HUES64 (cell line): ENCODE measurements around the gene ZC3H13.

ENCODE experiments used
- H3K27ac ChIP-seq: 2 replicates; pipeline ENCODE4 v1.7.0; 2013; ENCODE audit warnings: low read depth, low read length, inconsistent platforms
- H3K27me3 ChIP-seq: 2 replicates; pipeline ENCODE4 v1.6.1; 2013; ENCODE audit warnings: mild to moderate bottlenecking, low read length; ENCODE audit not compliant: insufficient read depth
- H3K36me3 ChIP-seq: 2 replicates; pipeline ENCODE4 v1.6.1; 2013; ENCODE audit warnings: mild to moderate bottlenecking, low read length; ENCODE audit not compliant: insufficient read depth
- H3K4me1 ChIP-seq: 2 replicates; pipeline ENCODE4 v1.6.1; 2013; ENCODE audit warnings: mild to moderate bottlenecking, low read length, moderate library complexity; ENCODE audit not compliant: insufficient read depth
- H3K4me3 ChIP-seq: 2 replicates; pipeline ENCODE4 v1.5.1; 2013; ENCODE audit warnings: mild to moderate bottlenecking, low read length, moderate library complexity
- H3K9ac ChIP-seq: 2 replicates; pipeline ENCODE4 v1.6.1; 2013; ENCODE audit warnings: mild to moderate bottlenecking, low read depth, low read length
- H3K9me3 ChIP-seq: 2 replicates; pipeline ENCODE4 v1.6.1; 2013; ENCODE audit warnings: low read depth, low read length; ENCODE audit not compliant: insufficient read depth
- WGBS: fragments of 150-250, 120-280 bp; methylation state at CpG from one replicate; pipeline ENCODE4 v1.1.7; 2013; ENCODE audit warnings: missing lambda C conversion rate; 5-methylcytosine and 5-hydroxymethylcytosine counted together

ZC3H13 gene

DNA sequence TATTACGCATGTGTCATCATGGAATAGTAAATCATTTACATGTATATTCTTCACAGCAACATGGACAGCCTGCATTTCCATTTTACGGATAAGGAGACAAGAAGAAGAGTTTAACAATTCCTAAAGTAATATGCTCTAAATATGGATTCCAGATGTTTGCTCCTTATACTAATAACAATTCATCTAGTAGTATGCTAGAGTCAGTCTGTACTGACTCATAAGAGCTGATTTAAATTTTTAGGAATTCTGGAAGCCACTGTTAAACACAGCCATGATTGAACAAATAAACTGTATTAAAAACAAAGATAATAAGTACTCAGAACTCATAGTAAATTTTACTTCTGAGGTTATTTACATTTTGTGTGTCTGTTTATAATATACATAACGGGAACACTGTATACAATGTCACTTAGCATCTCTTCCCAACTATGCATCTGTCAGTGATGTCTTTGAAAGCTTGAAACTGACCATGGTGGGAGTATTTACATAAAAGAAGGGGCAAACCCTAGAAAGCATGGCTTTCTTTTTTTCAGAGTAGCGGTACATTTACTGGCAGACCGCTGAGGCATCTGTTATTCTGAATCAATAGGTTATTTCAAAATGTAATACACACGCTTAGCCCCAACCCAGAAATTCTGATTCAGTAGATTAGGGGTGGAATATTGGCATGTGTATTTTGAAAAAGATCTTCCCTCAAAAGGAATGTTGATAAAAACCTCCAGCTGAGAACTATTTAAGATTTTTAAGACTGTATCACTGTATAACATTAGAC is 12.9 kb downstream of the ZC3H13 start:
- H3K9me3 ChIP-seq, result no peaks in the 10 kb centered on the region
- no peak overlapping the region for H3K4me3 ChIP-seq
- no peak overlapping the region for H3K27ac ChIP-seq
- H3K27me3 ChIP-seq, result no peaks in the 10 kb centered on the region
- WGBS, result 96% methylated on average over 4 of the region's 6 CpGs
- H3K36me3 ChIP-seq, result peaks cover 82% of the 10 kb centered on the region
- no peak overlapping the region for H3K9ac ChIP-seq
- H3K4me1 ChIP-seq, result no peaks in the 10 kb centered on the region

DNA sequence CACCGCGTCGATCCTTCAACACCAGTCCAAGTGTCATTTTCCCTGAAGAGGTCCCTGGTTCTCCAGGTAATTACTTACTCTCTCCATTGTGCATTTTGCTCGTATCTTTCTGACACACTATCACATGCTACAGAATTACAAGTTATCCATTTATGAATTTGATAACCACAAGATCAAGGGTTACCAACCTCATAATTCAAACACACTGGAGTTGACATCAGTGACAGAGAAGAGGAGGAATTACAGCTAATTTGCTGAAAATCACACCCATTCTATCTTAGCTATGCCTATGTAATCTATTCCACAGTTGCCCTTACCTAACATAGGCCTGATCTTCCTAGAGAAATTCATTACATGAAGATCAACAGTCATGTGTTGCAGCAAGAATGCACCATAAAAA is 14.2 kb downstream of the ZC3H13 start:
- H3K9ac ChIP-seq, result no peak overlapping the region
- H3K9me3 ChIP-seq, result no peaks in the 10 kb centered on the region
- 94% methylated on average over 4 of the region's 4 CpGs for WGBS
- peaks cover 74% of the 10 kb centered on the region for H3K36me3 ChIP-seq
- no peaks in the 10 kb centered on the region for H3K27me3 ChIP-seq
- H3K27ac ChIP-seq, result no peak overlapping the region
- no peak overlapping the region for H3K4me3 ChIP-seq
- H3K4me1 ChIP-seq, result no peaks in the 10 kb centered on the region

DNA sequence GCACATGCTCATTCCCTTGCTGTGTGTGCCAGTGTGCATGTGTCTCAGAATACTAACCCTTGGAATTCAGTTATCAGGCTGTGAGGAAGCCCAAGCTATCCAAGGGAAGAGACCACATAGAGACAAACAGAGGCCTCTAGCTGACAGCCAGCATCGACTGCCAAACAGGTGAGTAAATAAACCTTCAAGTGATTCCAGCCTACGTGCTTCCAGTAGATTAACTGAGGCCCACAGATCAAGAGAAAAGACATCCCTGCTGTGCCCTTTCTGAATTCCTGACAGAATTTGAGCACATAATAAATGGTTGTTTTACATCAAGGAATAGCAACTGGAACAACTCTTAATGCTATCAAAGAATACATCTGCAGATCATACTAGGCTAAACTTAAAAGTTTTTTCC is 17.5 kb downstream of the ZC3H13 start:
- Histone ChIP-seq H3K4me3 (no peak overlapping the region), H3K27ac (no peak overlapping the region), H3K27me3 (no peaks in the 10 kb centered on the region), H3K36me3 (peaks cover 63% of the 10 kb centered on the region), H3K4me1 (no peaks in the 10 kb centered on the region), H3K9me3 (peaks cover 2% of the 10 kb centered on the region; the same call in 1 of the 2 replicates), H3K9ac (no peak overlapping the region)
- WGBS, result 88% methylated on average over 2 of the region's 2 CpGs

DNA sequence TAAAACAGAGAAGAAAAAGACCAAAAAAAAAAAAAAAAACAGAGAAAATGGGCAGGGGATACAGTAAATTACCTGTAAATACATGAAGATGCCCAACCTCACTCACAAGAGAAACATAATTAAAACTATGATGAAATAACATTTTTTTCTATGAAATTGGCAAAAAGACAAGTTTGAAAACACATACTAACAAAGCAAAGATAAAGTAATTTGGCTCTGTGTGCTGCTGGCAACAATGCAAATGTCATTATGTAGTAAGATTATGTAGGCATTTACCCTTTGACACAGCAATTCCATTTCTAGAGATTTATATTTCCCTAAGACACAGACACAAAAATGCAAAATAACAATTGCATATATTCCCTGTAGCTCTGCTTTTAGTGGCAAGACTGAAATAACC is 20.2 kb downstream of the ZC3H13 start:
- H3K27me3 ChIP-seq, result no peaks in the 10 kb centered on the region
- no peak overlapping the region for H3K4me3 ChIP-seq
- peaks cover 42% of the 10 kb centered on the region for H3K36me3 ChIP-seq
- H3K4me1 ChIP-seq, result no peaks in the 10 kb centered on the region
- no peak overlapping the region for H3K27ac ChIP-seq
- H3K9me3 ChIP-seq, result peaks cover 5% of the 10 kb centered on the region; the same call in 1 of the 2 replicates
- no peak overlapping the region for H3K9ac ChIP-seq

DNA sequence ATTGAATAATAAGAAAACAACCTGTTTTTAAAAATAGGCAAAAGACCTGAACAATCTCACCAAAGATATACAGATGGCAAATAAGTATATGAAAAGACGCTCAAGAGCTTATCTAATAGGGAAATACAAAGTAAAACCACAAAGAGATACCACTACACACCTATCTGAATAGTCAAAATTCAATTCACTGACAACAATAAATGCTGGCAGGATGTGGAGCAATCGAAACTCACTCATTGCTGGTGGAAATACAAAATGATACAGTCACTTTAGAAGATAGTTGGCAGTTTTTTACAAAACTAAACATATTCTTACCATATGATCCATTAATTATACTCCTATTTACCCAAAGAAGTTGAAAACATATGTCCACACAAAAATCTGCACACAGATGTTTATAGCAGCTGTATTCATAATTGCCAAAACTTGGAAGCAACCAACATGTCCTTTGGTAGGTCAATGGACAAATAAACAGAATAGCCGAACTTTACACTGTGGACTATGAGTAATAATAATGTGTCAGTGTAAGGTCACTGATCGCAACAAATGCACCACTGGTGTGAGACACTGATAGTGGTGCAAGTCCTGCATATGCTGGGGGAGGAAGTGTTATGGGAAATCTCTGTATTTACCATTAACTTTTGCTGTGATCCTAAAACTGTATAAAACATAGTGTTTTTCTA is 20.8 kb downstream of the ZC3H13 start:
- 95% methylated on average over 4 of the region's 4 CpGs for WGBS
- Histone ChIP-seq H3K4me1 (no peaks in the 10 kb centered on the region), H3K9ac (no peak overlapping the region), H3K27ac (no peak overlapping the region), H3K9me3 (peaks cover 5% of the 10 kb centered on the region; the same call in 1 of the 2 replicates), H3K36me3 (peaks cover 38% of the 10 kb centered on the region), H3K27me3 (no peaks in the 10 kb centered on the region), H3K4me3 (no peak overlapping the region)

DNA sequence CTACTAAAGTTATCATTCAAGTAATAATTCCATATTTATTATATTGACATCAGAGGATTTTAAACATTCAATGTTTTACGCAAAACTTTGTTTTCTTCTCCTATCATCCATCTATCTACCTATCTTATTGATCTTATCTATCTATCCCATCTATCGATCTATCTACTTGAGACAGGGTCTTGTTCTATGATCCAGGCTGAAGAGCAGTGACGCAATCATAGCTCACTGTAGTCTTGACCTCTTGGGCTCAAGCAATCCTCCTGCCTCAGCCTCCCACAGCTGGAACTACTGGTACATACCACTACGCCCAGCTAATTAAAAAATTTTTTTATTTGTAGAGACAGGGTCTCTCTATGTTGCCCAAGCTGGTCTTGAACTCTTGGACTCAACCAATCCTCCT is 27.4 kb downstream of the ZC3H13 start:
- peaks cover 26% of the 10 kb centered on the region for H3K36me3 ChIP-seq
- H3K4me1 ChIP-seq, result no peaks in the 10 kb centered on the region
- H3K9ac ChIP-seq, result no peak overlapping the region
- no peak overlapping the region for H3K27ac ChIP-seq
- H3K9me3 ChIP-seq, result peaks cover 4% of the 10 kb centered on the region; the same call in 1 of the 2 replicates
- WGBS, result 94% methylated on average over 4 of the region's 4 CpGs
- no peak overlapping the region for H3K4me3 ChIP-seq
- no peaks in the 10 kb centered on the region for H3K27me3 ChIP-seq

DNA sequence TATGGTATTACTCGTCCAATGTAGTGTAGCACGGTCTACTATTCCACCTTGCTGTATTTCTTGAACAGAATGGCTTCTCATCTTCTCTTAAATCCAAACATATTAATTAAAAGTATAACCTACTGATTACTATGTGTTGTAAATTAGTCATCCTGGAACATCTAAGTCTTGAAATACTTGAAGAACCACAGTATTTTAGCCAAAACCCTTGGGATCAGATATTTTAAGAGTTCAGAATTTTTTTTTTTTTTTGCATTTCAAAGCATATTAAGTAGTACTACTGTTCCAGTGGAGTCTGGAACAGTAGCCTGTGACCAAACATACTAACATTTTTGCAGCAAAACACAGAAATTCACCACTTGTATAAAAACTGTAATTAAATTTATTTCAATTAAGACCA is 30.1 kb downstream of the ZC3H13 start:
- Histone ChIP-seq H3K27ac (no peak overlapping the region), H3K4me1 (no peaks in the 10 kb centered on the region), H3K4me3 (no peak overlapping the region), H3K36me3 (peaks cover 47% of the 10 kb centered on the region), H3K9me3 (no peaks in the 10 kb centered on the region), H3K9ac (no peak overlapping the region), H3K27me3 (no peaks in the 10 kb centered on the region)
- no CpG with 5 or more reads among the region's 2 CpGs for WGBS

DNA sequence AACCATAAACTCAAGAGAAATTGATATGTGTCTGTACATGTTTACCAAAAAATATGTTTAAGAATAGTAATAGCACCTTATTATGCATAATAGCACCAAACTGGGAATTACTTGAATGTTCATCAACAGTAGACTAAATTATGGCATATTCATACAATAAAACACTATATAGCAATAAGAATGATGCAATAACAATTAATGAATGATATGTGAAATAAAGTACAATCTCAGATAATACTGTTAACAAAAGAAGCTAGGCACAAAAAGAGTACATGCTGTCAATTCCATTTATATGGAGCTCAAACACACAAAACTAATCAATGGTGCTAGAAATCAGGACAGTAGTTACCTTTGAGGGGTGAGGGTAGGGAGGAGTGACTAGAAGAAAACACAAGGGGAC is 36.3 kb downstream of the ZC3H13 start:
- H3K4me1 ChIP-seq, result no peaks in the 10 kb centered on the region
- peaks cover 86% of the 10 kb centered on the region for H3K36me3 ChIP-seq
- no peak overlapping the region for H3K4me3 ChIP-seq
- H3K27me3 ChIP-seq, result no peaks in the 10 kb centered on the region
- no peak overlapping the region for H3K9ac ChIP-seq
- H3K9me3 ChIP-seq, result no peaks in the 10 kb centered on the region
- H3K27ac ChIP-seq, result no peak overlapping the region

DNA sequence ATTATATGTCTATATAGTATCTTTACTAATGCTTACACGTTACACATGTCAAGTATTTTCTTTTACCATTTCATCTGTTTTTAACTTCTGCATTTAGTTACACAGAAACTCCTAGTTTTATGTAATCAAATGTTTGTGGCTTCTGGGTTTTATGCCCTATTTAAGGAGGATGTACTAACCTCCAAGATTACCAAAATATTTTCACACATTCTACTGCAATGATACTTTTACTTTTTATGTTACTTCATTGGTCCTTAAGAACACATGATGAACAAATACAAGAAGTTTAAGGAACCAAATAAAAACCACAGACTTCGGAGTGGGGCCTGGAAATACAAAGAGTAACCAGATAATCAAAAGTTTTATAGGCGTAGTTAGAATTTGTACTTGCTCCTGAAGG is 37.2 kb downstream of the ZC3H13 start:
- no peak overlapping the region for H3K9ac ChIP-seq
- H3K27me3 ChIP-seq, result no peaks in the 10 kb centered on the region
- H3K36me3 ChIP-seq, result peaks cover 88% of the 10 kb centered on the region
- no peaks in the 10 kb centered on the region for H3K9me3 ChIP-seq
- H3K4me1 ChIP-seq, result no peaks in the 10 kb centered on the region
- no peak overlapping the region for H3K4me3 ChIP-seq
- WGBS, result 100% methylated on average over 2 of the region's 3 CpGs
- H3K27ac ChIP-seq, result no peak overlapping the region

DNA sequence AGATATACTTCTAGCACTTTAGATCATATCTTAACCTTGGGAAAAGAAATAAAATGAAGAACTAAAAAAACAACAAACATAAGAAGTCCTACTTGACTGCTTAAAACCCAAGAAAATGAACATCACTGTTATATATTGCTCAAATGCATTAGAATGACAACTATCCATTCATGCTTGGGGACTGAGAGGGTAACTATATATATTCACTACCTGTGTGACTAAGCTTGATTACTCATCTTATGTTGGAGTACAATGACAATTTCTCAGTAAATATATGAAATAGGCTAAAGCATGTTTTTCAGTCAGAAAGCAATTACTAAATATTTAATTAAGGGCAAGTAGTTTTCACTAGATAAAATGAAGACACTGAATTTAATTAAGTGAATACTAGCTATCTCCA is 40.1 kb downstream of the ZC3H13 start:
- Histone ChIP-seq H3K9ac (no peak overlapping the region), H3K27ac (no peak overlapping the region), H3K36me3 (peaks cover 88% of the 10 kb centered on the region), H3K9me3 (no peaks in the 10 kb centered on the region), H3K27me3 (no peaks in the 10 kb centered on the region), H3K4me3 (no peak overlapping the region), H3K4me1 (no peaks in the 10 kb centered on the region)

DNA sequence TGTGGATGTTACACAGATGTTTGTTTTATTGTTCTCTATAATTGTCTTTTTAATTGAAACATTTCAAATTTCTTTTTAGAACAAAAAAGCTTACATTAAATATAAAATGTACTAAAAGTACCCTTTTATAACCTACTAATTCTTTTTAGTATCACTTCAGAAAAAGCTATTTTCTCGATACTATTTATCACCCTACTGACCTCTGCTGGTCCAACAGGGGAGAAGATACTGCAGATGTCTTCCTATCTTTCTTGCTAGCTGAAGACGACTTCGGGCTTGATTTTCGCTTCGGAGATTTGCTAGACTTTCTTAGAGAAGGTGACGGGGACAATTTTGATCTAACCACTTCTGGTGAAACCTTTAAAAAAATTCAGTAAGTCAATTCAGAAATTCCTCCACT is 42.4 kb downstream of the ZC3H13 start:
- no peak overlapping the region for H3K27ac ChIP-seq
- peaks cover 84% of the 10 kb centered on the region for H3K36me3 ChIP-seq

More for the DNA sequence above, 42.4 kb downstream of the ZC3H13 start:
- Histone ChIP-seq H3K9ac (no peak overlapping the region), H3K27me3 (no peaks in the 10 kb centered on the region), H3K9me3 (no peaks in the 10 kb centered on the region), H3K4me1 (no peaks in the 10 kb centered on the region), H3K4me3 (no peak overlapping the region)
- 92% methylated on average over 6 of the region's 6 CpGs for WGBS
